Germinal center (tissue), 1 donor: ENCODE results near the gene PTGFRN.

Source experiments
- DNase-seq: peaks from one replicate; pipeline ENCODE4 v3.0.0; 2012; ENCODE audit warnings: mixed read lengths, low spot score

PTGFRN gene

DNA sequence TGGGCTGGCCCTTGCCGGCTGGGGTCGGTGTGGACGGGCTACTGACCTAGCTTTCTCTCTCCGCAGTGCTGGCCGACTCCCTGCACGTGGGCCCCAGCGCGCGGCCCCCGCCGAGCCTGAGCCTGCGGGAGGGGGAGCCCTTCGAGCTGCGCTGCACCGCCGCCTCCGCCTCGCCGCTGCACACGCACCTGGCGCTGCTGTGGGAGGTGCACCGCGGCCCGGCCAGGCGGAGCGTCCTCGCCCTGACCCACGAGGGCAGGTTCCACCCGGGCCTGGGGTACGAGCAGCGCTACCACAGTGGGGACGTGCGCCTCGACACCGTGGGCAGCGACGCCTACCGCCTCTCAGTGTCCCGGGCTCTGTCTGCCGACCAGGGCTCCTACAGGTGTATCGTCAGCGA is 34.9 kb downstream of the PTGFRN start:
- DNase-seq: no peak

GRCh38 chr1:116945421-116945820 is 35.7 kb downstream of the PTGFRN start:
- DNase-seq: no peak

DNA sequence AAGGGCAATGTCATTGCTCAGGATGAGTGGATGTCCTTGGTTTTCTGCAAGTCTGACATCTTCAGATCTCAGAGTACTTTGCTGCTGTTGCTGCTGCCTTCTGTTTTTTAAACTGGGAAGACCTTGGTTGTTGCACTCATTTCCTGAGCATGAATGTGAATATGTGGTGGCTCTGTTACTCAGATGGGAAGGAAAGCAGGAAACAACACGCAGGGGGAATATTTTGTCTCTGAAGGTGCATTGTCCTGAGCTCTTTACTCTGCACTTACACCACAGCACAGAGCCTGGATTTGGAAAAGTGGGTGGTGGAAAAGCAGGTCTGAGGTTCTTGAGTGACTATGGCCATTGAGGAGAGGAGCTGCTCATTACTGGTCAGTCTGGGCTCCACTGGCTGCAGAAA is 36.3 kb downstream of the PTGFRN start:
- DNase-seq: no peak

DNA sequence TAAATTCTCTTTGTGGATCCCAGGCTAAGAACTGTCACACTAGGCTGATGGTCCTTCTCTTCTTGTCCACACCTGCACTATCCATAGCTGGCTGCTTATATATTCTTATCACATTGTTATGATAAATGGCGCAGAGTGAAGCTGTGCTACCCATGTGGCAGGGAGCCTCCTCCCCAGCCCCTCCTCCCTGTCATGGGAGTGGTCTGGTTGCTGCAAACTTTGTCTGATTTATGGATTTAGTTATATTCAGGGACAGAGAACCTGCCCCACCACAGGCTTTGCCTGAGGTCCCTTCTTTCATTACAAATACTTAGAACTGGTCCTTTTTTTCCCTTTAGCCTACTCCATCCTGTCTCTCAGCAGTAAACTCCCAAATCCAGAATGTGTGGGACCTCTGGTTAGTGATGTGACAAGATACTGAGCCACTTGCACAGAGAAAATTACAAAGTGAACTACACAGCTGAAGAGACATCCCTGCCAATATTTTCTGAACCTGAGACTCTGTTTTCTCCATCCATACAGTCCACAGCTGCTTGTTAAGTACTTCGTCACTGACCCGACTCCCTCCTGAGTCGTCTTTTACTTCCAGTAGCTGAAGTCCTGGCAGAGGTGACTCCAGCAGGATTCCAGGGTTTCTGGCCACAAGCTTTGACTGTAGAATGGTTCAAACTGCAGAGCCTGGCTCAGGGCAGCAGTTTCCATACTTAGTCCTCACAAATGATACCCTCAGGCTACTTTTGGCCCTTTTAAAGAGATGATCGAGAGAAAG is 37.6 kb downstream of the PTGFRN start:
- no peak for DNase-seq

GRCh38 chr1:116948046-116948445 is 38.3 kb downstream of the PTGFRN start:
- no peak for DNase-seq

DNA sequence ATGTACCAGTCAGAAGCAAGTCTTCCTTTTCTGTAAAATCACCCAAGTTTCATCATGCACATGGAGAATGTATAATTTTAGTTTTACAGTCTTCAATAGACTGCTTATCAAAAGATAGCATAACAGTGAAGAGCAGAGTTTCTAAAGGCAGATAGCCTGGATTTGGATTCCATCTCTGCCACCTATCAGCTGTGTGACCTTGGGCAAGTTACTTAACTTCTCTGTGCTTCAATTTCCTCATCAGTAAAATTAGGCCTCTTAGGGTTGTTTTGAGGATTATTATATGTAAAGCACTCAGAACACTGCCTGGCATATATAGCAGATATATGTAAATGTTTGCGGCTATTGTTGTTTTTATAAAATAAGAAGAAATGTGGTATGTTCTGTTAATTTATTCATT is 38.9 kb downstream of the PTGFRN start:
- DNase-seq: no peak

- no peak for DNase-seq
These were observed 39.7 kb downstream of the PTGFRN start for GRCh38 chr1:116949213-116949985.

DNA sequence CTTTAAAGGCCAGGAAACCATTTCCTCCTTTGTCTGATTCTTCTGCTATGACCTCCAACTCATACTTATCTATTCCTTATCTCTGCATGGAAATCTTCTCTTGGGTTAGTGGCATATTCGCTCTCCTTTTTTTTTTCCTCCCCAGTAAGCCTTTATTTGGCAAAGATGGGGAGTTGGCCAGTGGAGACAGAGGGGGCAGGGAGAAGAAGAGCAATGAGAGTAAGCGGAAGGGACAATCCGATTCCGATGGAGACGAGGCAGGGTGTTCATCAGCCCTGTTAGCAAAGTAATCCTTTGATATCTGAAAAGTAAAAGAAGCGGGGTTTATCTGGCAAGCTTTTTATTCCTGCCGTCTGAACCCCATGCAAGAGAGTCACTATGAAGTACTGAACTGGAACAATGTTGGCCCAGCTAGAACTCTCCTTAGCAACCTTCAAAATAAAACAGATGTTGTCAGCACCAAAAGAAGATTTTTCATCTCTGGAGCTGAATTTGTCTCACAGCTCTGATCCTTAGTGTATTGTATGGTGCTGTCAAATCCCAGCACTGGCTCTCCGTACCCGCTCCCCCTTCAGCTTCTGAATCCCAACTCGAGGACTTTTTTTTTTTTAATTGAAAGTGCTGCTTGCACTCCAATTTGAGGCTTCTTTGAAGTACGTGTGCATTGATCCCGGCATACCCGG is 40.9 kb downstream of the PTGFRN start:
- no peak for DNase-seq

- no peak for DNase-seq
These were observed 41.7 kb downstream of the PTGFRN start for GRCh38 chr1:116951200-116951935.

DNA sequence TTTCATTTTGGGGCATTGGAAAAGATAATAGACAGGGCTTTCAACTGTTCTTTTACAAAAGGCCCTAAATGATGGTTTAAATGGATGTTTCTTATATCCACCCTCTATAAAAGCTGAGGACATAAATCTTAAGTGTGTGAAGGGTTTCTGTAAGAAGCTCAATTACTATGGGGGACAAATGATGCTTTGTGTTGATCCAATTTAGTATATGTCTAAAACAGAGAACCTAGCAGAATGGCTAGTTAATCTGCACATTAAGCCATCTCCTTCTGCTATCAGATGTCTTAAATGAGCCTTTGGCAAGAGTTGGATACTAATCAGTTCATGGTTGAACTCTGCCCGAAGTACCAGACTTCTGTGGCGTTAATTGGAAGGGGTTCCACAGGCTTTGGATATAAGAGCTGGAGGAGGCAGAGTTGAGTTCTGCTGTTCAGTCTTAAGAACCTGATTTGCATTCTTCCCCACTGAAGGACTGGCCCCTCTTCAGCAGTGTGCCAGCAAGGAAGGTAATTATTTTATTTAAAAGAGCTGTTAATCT is 43.1 kb downstream of the PTGFRN start:
- DNase-seq: no peak

DNA sequence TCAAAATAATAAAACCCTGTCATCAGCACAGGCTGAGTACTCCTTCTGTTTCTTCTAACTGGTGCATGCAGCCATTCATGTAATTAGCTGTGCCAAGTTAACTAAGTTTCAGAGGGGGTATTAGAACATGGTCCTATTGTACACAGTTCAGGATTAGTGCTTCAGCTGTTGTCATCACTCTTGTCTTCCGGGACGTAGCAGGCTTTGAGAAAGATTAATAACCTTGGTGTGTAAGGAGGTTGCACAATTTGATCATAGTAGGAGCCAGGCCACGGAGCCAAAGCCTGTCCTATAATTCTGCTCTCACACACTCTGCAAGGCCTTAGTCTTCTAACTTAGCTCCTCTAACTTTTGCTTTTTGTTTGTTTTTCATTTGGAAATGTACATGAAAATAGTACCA is 44.7 kb downstream of the PTGFRN start:
- no peak for DNase-seq

- no peak for DNase-seq
These were observed 46.7 kb downstream of the PTGFRN start for GRCh38 chr1:116956378-116956777.

GRCh38 chr1:116957646-116958045 is 47.9 kb downstream of the PTGFRN start:
- no peak for DNase-seq

- DNase-seq: no peak
These were observed 48.4 kb downstream of the PTGFRN start for GRCh38 chr1:116958110-116958509.

- DNase-seq: no peak
These were observed 49.3 kb downstream of the PTGFRN start for GRCh38 chr1:116958977-116959376.

DNA sequence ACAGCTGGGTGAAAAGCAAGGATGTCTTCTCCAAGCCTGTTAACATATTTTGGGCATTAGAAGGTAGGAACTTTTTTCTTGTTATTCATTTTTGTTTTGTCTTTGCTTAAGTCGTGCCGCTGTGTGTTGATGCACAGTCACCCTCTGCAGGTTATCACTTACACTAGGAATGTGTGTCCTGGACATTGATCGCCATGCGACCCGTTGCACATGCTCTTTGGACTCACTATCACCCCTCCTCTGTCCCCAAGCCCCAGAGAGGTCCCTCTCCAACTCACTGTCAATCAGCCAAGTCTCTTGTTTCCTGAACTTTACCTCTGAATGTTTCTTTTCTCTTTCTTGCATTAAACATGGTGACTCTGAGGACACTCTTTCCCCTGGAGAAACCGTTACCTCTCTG is 51.9 kb downstream of the PTGFRN start:
- DNase-seq: no peak

GRCh38 chr1:116962987-116963639 is 53.4 kb downstream of the PTGFRN start:
- DNase-seq: no peak

- no peak for DNase-seq
These were observed 57.1 kb downstream of the PTGFRN start for GRCh38 chr1:116966791-116967190.

GRCh38 chr1:116968724-116969123 is 59.0 kb downstream of the PTGFRN start:
- DNase-seq: no peak

GRCh38 chr1:116971258-116971860 is 61.6 kb downstream of the PTGFRN start:
- DNase-seq: no peak
